ENCODE data around the gene SAMD4B. TPM values are rescaled to one million over a fixed set of nuclear protein-coding genes. Genes with fewer than 3 reads are reported as not detected.

The SAMD4B gene
- total RNA-seq, 1 experiment from 2014 or later: 164 TPM

DNA sequence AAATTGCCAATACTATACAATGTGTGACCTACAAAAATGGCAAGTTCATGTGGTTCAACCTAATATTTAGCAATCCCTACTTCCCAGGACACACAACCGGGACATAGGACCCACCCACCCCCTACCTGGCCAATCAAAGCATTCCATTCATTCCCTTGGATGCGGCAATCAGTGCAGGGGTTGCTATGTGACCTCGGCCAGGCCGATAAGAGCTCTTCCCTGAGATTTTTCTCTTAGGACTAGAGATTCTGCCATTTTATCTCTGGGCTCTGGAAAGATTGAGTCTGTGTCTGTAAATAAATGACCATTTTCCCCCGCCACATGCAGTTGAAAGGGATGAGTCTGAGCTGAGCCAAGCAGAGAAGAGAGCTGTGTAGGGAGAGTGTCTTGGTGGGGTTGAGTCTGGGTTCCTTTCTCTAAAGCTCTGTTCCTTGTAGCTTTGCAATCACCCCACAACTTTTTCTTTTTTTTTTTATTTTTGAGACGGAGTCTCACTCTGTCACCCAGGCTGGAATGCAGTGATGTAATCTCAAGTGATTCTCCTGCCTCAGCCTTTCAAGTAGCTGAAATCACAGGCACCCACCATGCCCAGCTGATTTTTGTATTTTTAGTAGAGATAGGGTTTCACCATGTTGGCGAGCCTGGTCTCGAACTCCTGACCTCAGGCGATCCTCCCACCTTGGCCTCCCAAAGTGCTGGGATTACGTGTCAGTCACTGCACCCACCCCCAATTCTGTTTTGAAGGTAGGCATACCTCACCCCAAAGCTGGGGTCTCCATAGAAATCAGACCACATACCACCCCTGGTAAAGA, 38.6 kb upstream of the SAMD4B start (continued):
- TF ChIP-seq PRRX2 (CRISPR knock-in tag; IDR thresholded peaks at IDR 0.05) (no peak), SOX15 (CRISPR knock-in tag; IDR thresholded peaks at IDR 0.05) (no peak)
- TF ChIP-seq, protein P1, sequence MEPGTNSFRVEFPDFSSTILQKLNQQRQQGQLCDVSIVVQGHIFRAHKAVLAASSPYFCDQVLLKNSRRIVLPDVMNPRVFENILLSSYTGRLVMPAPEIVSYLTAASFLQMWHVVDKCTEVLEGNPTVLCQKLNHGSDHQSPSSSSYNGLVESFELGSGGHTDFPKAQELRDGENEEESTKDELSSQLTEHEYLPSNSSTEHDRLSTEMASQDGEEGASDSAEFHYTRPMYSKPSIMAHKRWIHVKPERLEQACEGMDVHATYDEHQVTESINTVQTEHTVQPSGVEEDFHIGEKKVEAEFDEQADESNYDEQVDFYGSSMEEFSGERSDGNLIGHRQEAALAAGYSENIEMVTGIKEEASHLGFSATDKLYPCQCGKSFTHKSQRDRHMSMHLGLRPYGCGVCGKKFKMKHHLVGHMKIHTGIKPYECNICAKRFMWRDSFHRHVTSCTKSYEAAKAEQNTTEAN (CRISPR knock-in tag; IDR thresholded peaks at IDR 0.05): no peak

DNA sequence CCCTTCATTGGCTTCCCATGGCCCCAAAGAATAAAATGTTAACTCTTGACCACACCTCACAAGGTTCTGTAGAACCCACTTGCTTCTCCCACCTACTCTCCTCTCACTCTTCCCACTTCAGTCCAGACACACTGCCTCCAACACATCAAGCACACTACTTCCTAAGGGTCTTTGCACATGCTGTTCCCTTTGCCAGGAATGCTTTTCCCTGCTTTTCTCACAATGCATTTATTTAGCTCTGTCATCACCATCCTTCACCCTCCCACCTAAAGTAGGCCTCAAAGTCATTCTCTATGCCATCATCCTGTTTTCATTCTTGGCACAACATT, 38.1 kb upstream of the SAMD4B start:
- Mint-ChIP-seq H3K27ac (no peak overlapping the region), H3K27me3 (ENCODE audit: low read depth) (peaks cover 47% of the 10 kb centered on the region)
- POLR2A ChIA-PET: no interaction called here
- TF ChIP-seq, protein P2, sequence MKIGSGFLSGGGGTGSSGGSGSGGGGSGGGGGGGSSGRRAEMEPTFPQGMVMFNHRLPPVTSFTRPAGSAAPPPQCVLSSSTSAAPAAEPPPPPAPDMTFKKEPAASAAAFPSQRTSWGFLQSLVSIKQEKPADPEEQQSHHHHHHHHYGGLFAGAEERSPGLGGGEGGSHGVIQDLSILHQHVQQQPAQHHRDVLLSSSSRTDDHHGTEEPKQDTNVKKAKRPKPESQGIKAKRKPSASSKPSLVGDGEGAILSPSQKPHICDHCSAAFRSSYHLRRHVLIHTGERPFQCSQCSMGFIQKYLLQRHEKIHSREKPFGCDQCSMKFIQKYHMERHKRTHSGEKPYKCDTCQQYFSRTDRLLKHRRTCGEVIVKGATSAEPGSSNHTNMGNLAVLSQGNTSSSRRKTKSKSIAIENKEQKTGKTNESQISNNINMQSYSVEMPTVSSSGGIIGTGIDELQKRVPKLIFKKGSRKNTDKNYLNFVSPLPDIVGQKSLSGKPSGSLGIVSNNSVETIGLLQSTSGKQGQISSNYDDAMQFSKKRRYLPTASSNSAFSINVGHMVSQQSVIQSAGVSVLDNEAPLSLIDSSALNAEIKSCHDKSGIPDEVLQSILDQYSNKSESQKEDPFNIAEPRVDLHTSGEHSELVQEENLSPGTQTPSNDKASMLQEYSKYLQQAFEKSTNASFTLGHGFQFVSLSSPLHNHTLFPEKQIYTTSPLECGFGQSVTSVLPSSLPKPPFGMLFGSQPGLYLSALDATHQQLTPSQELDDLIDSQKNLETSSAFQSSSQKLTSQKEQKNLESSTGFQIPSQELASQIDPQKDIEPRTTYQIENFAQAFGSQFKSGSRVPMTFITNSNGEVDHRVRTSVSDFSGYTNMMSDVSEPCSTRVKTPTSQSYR (CRISPR knock-in tag; IDR thresholded peaks at IDR 0.05): no peak
- TF ChIP-seq TCF7 (CRISPR knock-in tag; IDR thresholded peaks at IDR 0.05; ENCODE audit: low read depth): no peak
- no peak for TF ChIP-seq ATF1 (CRISPR knock-in tag; IDR thresholded peaks at IDR 0.05)
- TF ChIP-seq, protein P3, sequence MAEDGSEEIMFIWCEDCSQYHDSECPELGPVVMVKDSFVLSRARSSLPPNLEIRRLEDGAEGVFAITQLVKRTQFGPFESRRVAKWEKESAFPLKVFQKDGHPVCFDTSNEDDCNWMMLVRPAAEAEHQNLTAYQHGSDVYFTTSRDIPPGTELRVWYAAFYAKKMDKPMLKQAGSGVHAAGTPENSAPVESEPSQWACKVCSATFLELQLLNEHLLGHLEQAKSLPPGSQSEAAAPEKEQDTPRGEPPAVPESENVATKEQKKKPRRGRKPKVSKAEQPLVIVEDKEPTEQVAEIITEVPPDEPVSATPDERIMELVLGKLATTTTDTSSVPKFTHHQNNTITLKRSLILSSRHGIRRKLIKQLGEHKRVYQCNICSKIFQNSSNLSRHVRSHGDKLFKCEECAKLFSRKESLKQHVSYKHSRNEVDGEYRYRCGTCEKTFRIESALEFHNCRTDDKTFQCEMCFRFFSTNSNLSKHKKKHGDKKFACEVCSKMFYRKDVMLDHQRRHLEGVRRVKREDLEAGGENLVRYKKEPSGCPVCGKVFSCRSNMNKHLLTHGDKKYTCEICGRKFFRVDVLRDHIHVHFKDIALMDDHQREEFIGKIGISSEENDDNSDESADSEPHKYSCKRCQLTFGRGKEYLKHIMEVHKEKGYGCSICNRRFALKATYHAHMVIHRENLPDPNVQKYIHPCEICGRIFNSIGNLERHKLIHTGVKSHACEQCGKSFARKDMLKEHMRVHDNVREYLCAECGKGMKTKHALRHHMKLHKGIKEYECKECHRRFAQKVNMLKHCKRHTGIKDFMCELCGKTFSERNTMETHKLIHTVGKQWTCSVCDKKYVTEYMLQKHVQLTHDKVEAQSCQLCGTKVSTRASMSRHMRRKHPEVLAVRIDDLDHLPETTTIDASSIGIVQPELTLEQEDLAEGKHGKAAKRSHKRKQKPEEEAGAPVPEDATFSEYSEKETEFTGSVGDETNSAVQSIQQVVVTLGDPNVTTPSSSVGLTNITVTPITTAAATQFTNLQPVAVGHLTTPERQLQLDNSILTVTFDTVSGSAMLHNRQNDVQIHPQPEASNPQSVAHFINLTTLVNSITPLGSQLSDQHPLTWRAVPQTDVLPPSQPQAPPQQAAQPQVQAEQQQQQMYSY (CRISPR knock-in tag; IDR thresholded peaks at IDR 0.05): no peak
- TF ChIP-seq, protein P4, sequence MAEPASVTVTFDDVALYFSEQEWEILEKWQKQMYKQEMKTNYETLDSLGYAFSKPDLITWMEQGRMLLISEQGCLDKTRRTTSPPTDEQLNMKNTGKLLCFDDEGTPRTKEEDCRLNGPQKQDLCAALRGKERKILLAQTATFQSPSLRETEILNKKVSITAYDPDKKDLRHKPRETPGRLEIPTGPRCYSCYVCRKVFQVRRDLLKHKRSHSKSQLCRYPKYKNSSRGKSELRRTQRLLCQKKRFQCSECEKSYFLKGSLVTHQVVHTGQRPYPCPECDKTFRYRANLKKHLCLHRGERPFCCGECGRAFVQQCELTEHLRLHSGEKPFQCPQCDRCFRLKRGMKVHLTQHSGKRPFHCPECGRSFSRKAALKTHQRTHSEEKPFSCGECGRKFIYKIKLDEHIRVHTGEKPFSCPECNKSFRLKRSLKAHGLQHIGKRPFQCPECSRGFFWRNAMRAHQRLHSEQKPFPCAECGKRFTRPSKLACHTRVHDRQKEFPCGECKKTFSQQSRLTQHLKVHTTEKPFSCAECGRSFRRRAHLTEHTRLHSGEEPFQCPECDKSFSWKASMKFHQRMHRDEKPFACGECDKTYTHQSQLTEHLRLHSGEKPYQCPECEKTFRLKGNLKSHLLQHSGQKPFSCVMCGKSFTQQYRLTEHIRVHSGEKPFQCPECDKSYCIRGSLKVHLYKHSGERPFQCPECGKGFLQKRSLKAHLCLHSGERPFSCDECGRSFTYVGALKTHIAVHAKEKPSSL (CRISPR knock-in tag; conservative IDR thresholded peaks at IDR 0.05): no peak
- no peak for TF ChIP-seq FOXP1 (CRISPR knock-in tag; IDR thresholded peaks at IDR 0.05; ENCODE audit: borderline replicate concordance)
- no peak for TF ChIP-seq KAT7 (CRISPR knock-in tag; IDR thresholded peaks at IDR 0.05; ENCODE audit: borderline replicate concordance)
- no peak for TF ChIP-seq TEAD4 (CRISPR knock-in tag; IDR thresholded peaks at IDR 0.05)
- no peak for TF ChIP-seq NFYB (CRISPR knock-in tag; conservative IDR thresholded peaks at IDR 0.05; ENCODE audit: low read depth)
- TF ChIP-seq, protein P5, sequence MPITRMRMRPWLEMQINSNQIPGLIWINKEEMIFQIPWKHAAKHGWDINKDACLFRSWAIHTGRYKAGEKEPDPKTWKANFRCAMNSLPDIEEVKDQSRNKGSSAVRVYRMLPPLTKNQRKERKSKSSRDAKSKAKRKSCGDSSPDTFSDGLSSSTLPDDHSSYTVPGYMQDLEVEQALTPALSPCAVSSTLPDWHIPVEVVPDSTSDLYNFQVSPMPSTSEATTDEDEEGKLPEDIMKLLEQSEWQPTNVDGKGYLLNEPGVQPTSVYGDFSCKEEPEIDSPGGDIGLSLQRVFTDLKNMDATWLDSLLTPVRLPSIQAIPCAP (CRISPR knock-in tag; IDR thresholded peaks at IDR 0.05): no peak
- TF ChIP-seq, protein P6, sequence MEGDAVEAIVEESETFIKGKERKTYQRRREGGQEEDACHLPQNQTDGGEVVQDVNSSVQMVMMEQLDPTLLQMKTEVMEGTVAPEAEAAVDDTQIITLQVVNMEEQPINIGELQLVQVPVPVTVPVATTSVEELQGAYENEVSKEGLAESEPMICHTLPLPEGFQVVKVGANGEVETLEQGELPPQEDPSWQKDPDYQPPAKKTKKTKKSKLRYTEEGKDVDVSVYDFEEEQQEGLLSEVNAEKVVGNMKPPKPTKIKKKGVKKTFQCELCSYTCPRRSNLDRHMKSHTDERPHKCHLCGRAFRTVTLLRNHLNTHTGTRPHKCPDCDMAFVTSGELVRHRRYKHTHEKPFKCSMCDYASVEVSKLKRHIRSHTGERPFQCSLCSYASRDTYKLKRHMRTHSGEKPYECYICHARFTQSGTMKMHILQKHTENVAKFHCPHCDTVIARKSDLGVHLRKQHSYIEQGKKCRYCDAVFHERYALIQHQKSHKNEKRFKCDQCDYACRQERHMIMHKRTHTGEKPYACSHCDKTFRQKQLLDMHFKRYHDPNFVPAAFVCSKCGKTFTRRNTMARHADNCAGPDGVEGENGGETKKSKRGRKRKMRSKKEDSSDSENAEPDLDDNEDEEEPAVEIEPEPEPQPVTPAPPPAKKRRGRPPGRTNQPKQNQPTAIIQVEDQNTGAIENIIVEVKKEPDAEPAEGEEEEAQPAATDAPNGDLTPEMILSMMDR (IDR thresholded peaks at IDR 0.05): no peak
- no peak for TF ChIP-seq CREB1 (CRISPR knock-in tag; IDR thresholded peaks at IDR 0.05)
- TF ChIP-seq, protein P7, sequence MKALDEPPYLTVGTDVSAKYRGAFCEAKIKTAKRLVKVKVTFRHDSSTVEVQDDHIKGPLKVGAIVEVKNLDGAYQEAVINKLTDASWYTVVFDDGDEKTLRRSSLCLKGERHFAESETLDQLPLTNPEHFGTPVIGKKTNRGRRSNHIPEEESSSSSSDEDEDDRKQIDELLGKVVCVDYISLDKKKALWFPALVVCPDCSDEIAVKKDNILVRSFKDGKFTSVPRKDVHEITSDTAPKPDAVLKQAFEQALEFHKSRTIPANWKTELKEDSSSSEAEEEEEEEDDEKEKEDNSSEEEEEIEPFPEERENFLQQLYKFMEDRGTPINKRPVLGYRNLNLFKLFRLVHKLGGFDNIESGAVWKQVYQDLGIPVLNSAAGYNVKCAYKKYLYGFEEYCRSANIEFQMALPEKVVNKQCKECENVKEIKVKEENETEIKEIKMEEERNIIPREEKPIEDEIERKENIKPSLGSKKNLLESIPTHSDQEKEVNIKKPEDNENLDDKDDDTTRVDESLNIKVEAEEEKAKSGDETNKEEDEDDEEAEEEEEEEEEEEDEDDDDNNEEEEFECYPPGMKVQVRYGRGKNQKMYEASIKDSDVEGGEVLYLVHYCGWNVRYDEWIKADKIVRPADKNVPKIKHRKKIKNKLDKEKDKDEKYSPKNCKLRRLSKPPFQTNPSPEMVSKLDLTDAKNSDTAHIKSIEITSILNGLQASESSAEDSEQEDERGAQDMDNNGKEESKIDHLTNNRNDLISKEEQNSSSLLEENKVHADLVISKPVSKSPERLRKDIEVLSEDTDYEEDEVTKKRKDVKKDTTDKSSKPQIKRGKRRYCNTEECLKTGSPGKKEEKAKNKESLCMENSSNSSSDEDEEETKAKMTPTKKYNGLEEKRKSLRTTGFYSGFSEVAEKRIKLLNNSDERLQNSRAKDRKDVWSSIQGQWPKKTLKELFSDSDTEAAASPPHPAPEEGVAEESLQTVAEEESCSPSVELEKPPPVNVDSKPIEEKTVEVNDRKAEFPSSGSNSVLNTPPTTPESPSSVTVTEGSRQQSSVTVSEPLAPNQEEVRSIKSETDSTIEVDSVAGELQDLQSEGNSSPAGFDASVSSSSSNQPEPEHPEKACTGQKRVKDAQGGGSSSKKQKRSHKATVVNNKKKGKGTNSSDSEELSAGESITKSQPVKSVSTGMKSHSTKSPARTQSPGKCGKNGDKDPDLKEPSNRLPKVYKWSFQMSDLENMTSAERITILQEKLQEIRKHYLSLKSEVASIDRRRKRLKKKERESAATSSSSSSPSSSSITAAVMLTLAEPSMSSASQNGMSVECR (CRISPR knock-in tag; IDR thresholded peaks at IDR 0.05; ENCODE audit: borderline replicate concordance): no peak
- TF ChIP-seq, protein P8, sequence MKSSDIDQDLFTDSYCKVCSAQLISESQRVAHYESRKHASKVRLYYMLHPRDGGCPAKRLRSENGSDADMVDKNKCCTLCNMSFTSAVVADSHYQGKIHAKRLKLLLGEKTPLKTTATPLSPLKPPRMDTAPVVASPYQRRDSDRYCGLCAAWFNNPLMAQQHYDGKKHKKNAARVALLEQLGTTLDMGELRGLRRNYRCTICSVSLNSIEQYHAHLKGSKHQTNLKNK (CRISPR knock-in tag; IDR thresholded peaks at IDR 0.05): no peak
- TF ChIP-seq ZNF396 (CRISPR knock-in tag; IDR thresholded peaks at IDR 0.05; ENCODE audit: borderline replicate concordance): no peak

More for the DNA sequence above, 38.1 kb upstream of the SAMD4B start:
- DNase-seq (ENCODE audit: low spot score) (no peak), ATAC-seq (no peak)
- peaks cover 40% of the 10 kb centered on the region for H3K4me1 Mint-ChIP-seq
- no peak overlapping the region for H3K4me3 Mint-ChIP-seq
- no peaks in the 10 kb centered on the region for H3K36me3 Mint-ChIP-seq
- CTCF ChIA-PET: interaction anchor here (0.5 to 1.5 kb wide), 6 partner anchors 8 to 672 kb away, joined by 3 to 8 read pairs (median 4); partner anchors contain the start of genes IFNL1 and SAMD4B
- H3K9me3 Mint-ChIP-seq: no peaks in the 10 kb centered on the region

Measured in WTC11 (cell line).